ENCODE measurements around the gene PARD3.

PARD3 gene

GRCh38 chr10:34139559-34139958 is 675.5 kb downstream of the PARD3 start:
- DNase-seq = no peak

DNA sequence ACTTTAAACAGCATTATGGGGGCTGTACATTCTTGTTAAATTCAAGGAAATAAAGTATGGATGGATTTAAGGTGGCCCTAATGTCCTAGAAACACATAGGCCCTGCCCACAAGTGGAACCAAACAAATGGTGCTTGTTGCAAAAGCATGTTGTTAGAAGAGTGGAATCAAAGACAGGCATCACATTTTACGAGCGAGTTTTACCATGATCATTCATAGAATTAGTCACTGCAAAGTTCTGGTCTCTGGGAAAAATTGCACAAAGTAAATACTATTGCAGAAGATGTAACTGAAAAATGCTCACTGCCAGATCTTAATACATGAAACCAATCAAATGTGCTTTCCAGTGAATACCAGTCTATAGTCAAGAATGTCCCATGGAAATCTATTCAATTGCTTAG is 677.1 kb downstream of the PARD3 start:
- no peak for DNase-seq

- DNase-seq = no peak
These were observed 677.9 kb downstream of the PARD3 start for GRCh38 chr10:34137201-34137600.

- no peak for DNase-seq
These were observed 679.6 kb downstream of the PARD3 start for GRCh38 chr10:34135515-34135914.

GRCh38 chr10:34134602-34135001 is 680.5 kb downstream of the PARD3 start:
- no peak for DNase-seq

GRCh38 chr10:34133406-34133805 is 681.7 kb downstream of the PARD3 start:
- DNase-seq = no peak

- no peak for DNase-seq
These were observed 683.9 kb downstream of the PARD3 start for GRCh38 chr10:34131152-34131551.

- no peak for DNase-seq
These were observed 687.4 kb downstream of the PARD3 start for GRCh38 chr10:34127676-34128075.

DNA sequence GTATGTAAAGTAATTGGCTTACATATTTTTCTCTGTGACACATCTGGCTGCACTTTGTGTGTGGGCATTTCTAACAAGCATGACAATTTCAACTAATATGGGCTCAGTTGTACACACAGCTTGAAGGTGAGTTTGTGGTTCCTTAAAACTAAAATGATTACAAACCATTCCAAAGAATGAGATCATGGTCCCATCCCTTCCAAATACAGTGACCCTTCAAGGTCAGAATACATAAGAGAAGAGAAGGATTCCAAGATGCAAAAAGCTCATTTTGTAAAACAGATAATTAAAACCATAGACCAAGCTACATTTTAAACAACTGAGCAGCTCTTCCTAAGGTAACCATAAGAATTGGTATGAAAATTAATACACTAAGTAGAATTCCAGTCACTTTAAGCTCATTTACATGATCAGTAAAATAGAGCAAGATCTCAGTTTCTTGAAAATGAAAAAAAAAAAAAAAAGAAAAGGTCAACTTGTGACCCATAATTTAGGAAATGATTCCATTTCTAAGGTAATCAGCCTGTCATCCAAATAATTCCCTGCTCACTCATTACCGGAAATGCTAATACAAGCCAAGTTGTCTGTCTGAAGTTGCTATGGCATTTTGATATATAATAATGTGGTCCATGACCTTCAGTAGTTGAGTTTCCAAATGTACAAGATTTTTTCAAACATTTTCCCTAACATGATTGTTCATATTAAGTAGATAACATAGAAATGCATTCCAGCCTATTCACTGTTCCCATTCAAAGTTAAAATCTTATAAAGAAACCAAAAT is 688.5 kb downstream of the PARD3 start:
- no peak for DNase-seq

DNA sequence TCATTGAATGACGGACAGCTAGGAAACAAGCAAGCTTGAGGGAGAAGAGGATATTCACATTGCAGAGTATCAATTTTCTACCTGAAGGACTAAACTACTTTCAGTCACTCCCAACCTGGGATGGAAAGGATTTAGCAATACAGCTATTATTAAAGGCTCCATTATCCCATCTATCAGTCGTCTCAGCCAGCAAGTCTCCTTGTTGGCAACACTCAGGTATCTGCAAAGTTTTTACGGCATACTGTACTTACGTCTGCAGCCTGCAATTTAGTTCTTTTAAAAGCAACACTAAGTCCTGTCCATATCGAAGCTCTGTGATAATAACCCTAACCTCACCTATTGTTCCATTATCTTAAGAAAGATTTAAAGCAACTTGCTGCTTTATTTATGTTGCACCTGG is 689.4 kb downstream of the PARD3 start:
- no peak for DNase-seq

DNA sequence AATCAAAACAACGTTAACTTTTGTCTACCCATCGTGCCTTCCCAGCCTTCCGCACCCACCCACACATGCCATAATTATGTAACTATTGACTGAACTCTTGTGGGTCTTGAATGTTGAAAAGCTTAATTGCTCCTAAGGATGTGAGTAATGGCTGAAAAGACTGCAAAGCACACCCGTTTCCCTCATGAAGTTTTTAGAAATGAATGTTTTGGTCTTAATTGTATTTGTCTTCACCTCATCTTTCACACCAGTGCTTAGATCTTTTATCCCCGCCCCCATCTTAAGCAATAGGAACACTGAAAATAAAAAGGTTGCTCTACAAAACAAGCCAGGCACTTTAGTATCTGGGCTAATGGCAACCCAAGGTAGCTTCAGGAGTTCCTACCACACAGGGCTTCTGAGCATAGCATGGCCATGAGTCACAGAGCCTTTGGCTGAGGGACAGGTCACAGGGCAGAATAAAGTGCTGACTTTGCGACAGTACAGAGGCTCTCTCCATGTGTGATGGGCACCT is 690.5 kb downstream of the PARD3 start:
- DNase-seq = no peak

DNA sequence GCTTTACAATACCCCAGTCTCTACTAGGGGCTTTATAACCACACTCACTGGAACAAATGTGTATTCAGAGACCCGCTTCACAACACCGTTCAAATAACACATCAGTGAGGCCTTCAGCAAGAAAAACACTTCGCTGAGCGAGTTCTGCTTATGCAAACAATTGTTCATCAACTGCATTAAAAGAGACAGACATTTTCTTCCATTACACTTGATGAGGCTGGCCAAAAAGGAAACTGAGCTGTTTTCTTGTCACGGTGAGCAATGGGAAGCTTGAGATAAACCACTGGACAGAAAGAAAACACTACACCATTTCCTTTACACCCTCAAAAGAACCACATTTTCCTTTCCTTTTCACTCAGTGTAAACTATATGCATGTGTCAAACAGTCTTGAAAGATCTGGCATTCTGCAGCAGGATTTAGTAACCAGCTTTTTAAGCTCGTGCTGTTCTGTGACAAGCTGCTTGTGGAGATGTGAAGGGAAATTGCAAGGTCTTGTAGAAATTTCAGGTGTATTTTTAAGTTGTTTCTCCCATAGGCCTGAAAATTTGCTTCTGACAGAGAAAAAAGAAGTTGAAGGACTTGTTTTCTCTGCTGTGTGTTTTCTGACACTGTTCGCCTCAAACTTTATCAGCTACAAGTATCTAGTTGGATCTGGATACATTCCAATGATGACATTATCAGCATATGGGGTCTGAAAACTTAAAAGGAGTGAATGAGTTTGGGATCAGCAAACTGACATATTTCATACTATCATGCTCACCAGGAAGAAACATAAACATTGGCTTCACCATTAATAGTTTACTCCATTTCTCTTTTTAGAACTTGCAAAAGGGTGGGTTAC is 693.1 kb downstream of the PARD3 start:
- no peak for DNase-seq

DNA sequence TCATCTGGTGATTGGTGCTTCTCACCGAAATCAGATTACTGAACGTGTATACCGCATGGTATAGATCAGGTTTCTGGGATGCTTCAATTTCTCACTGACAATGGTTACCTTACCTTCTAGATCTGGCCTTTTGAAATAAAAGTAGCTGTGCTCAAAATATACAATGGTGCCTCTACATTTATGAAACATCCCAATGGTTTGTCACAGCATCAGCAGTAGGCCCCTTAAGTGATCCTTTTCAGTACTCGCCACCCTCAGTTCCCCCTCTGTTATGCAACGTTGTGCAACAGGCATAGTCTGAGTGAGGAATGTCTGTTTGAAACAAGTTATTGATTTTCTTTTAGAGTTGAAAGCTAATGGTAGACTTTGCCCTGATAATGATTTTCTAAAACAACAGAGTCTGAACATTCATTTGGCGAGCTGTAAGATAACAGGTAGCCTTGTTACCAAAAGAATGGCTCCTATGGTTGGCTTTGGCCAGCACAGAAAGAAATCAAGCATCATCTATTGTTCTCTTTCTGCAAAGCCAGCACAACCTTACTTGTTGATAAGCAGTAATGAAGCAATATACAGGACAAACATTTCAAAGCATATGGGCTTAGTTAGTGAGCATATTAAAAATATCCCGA is 693.9 kb downstream of the PARD3 start:
- DNase-seq = no peak

GRCh38 chr10:34119456-34119855 is 695.6 kb downstream of the PARD3 start:
- no peak for DNase-seq

DNA sequence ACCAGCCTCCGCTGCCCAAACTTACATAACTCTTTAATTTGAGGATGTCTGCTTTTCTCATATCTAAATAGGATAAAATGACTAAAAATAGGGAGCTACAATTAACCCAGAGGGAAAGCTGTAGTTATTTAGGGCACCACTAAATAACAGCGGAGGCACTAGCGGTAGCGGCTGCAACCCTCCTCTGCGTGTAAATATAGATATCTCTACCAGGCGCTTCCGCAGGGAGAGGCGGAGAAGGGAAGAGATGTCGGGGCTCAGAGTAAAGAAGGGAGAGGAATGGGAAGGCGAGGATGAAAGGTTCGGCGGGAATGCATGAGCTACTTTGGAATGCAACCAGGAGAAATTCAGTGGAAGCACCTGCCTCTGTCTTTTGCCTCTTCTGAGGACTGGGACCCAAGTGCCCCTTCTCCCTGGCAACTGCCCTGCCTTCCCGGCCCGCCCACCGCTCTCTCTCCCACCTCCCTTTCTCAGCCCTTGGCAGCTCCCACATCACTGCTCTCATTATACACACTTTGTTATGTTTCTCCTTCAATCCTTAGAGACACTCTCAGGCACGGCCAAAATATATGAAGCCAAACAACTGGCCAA is 698.3 kb downstream of the PARD3 start:
- no peak for DNase-seq

DNA sequence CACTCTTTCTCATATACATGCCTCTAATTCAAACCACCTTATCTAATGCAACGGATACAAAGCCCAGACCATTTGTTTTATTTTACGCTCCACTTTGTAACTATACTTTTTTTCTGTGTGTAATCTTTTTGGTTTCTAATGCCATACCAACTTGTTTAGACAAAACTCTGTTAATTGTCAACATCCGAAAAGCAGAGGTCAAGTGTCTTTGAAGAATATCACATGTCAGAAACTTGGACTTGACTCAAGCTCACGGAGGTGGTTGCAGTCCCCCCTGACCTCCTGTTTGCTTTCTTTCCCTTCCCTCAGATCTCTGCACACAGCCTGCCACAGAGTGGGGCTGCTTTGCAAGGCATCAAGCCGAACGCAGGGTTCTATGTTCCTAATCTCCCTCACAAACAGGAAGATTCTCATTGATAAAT is 698.9 kb downstream of the PARD3 start:
- no peak for DNase-seq

DNA sequence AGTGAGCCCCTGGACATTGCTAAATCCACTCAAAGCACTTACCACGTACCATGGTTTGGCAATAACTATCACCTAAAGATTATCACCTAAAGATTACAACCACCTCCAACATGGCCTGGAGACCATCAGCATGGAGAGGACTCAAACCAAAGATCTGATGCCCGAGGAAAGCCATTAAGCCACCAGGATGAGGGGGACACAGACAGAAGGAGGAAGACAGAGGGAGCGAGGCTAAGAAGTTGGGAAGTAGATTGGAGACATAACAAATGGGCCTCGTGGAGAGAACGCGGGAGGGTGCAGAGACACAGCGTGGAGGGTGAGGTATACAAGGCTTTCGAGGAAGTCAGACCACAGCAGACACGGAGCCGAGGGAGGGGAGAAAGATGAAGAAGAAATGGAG is 700.2 kb downstream of the PARD3 start:
- DNase-seq = no peak

DNA sequence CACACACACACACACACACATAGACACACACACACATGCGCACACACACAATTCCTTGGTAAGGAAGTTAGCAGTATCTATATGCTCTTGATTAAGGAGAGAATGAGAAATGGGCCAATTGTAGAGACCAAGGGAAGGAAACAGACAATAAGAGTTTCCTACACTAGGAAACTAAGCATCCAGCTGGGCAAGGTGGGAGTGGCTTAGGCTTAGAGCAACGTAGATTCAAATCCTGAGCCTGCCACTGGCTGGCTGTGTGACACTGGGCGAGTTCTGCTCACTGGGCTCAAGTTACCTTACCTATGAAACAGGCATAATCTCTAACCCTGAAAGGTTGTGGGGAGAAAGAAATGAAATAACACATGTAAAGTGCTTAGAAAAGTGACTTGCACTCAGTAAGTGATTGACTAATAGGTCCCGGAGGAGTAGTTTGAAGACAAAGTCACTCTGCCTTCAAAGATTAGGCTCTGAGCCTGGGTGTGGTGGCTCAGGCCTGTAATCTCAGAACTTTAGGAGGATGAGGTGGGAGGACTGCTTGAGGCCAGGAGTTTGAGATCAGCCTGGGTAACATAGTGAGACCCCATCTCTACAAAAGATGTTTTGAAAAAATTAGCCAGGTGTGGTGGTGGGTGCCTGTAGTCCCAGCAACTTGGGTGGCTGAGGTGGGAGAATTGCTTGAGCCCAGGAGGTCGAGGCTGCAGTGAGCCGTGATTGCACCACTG is 701.4 kb downstream of the PARD3 start:
- DNase-seq = no peak

DNA sequence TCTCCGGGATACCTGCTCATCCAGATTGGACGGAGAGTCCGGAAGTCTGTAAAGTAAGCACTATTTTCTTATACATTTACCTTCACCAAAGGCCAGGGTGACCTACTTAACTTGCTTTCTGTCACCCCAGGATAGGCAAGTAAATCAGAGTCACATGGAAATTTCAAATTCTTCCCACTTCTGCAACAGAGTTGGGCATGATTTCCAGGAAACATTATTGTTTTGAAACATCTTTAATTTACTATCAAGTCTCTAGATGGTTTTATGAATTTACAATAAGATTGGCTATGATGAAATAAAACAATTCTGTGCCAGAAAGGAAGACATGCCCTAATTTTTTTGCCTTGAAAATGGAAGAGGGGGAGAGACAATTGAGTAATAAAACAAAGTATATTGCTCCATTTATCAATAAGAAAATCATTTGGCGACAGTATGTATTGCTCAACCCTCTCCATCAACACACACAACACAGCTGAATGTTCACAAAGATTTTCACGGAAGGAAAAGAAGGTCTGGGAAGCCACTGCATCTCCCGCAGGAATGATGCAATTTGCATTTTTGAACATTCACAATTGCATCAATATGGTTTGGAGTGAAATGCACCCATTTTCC is 702.8 kb downstream of the PARD3 start:
- no peak for DNase-seq

DNA sequence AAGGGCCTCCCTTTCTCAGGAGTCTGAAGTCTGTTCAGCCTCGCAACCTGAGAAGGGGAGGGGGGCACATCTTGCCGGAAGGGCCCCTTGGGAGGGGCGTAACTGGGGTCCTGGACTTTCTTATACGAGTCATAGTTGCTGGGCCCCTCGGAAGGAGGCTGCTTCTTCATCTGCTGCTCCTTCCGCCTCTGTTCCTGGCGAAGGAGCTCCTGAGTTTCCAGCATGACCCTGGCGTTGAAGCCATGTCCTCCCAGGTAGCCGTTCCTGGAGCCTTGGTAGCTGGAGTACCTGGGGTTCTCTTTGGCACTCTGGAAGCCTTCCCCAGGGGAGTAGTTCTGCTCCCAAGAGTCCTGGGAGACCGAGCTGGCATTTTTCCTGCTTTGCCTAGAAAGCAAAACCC is 703.9 kb downstream of the PARD3 start:
- no peak for DNase-seq

GRCh38 chr10:34109952-34110702 is 705.0 kb downstream of the PARD3 start:
- DNase-seq = no peak

Data from stimulated activated CD4-positive, alpha-beta T cell treated with anti-CD3 and anti-CD28 coated beads, Interleukin-12 subunit alpha, Interleukin-12 subunit beta, amount 100 ng/mL, for 4 hours (primary cell).